Activated CD4-positive, CD25-positive, alpha-beta regulatory T cell treated with anti-CD3 and anti-CD28 coated beads, Interleukin-2, amount 50 U/mL, for 16 hours (primary cell): Measurements from ENCODE around the gene FAM171A1.
"Not testable (repeated sequence)": the region's sequence is repeated elsewhere in the genome, so short reads cannot be mapped to it uniquely, and the experiment has no call there.

ENCODE experiments used
- DNase-seq: peaks from one replicate; pipeline ENCODE4 v3.0.0-alpha.2; 2020; ENCODE audit warnings: low read depth, low spot score

FAM171A1 gene

GRCh38 chr10:15344876-15345285 lies 26.2 kb downstream of the FAM171A1 start:
- no peak for DNase-seq

- no peak for DNase-seq
These were observed 26.7 kb downstream of the FAM171A1 start for GRCh38 chr10:15344256-15344875.

GRCh38 chr10:15342970-15343369 lies 28.1 kb downstream of the FAM171A1 start:
- no peak for DNase-seq

GRCh38 chr10:15341502-15342128 lies 29.5 kb downstream of the FAM171A1 start:
- DNase-seq: no peak

- DNase-seq: no peak
These were observed 31.2 kb downstream of the FAM171A1 start for GRCh38 chr10:15339892-15340291.

- not testable (repeated sequence) for DNase-seq
These were observed 33.6 kb downstream of the FAM171A1 start for GRCh38 chr10:15337441-15337923.

GRCh38 chr10:15336211-15336610 lies 34.9 kb downstream of the FAM171A1 start:
- no peak for DNase-seq

- DNase-seq: no peak
These were observed 35.6 kb downstream of the FAM171A1 start for GRCh38 chr10:15335508-15335907.

- no peak for DNase-seq
These were observed 36.3 kb downstream of the FAM171A1 start for GRCh38 chr10:15334650-15335323.

- no peak for DNase-seq
These were observed 37.0 kb downstream of the FAM171A1 start for GRCh38 chr10:15333909-15334649.

- not testable (repeated sequence) for DNase-seq
These were observed 37.9 kb downstream of the FAM171A1 start for GRCh38 chr10:15333181-15333580.

GRCh38 chr10:15331461-15331860 lies 39.6 kb downstream of the FAM171A1 start:
- no peak for DNase-seq

- no peak for DNase-seq
These were observed 41.7 kb downstream of the FAM171A1 start for GRCh38 chr10:15329437-15329836.

GRCh38 chr10:15325944-15326284 lies 45.2 kb downstream of the FAM171A1 start:
- no peak for DNase-seq

GRCh38 chr10:15325243-15325943 lies 45.7 kb downstream of the FAM171A1 start:
- no peak for DNase-seq

GRCh38 chr10:15324611-15325010 lies 46.5 kb downstream of the FAM171A1 start:
- no peak for DNase-seq

GRCh38 chr10:15324113-15324512 lies 47.0 kb downstream of the FAM171A1 start:
- no peak for DNase-seq

- DNase-seq: no peak
These were observed 48.7 kb downstream of the FAM171A1 start for GRCh38 chr10:15322356-15322755.

- no peak for DNase-seq
These were observed 49.4 kb downstream of the FAM171A1 start for GRCh38 chr10:15321431-15322341.

- no peak for DNase-seq
These were observed 50.4 kb downstream of the FAM171A1 start for GRCh38 chr10:15320522-15321203.
